GM23338 (cell line): ENCODE results near the gene CMIP. TPM values are rescaled to one million over a fixed set of nuclear protein-coding genes. Genes with fewer than 3 reads are reported as not detected.

Experiments used
- ATAC-seq: fragments of 200-7000 bp; cut with Tn5 transposase; 3 replicates; pipeline ENCODE4 v1.9.1; 2020
- DNase-seq: peaks from one replicate; pipeline ENCODE4 v3.0.0-alpha.2; 2015; ENCODE audit warnings: low spot score
- H2AFZ ChIP-seq: fragments of 200-600 bp; sonication (generic); 2 replicates; pipeline ENCODE4 v1.8.0; 2016; ENCODE audit warnings: antibody characterized with exemption, mild to moderate bottlenecking, moderate library complexity
- H3F3A ChIP-seq: fragments of 200-600 bp; sonication (generic); replicated peaks from 2 replicates; pipeline ENCODE4 v1.8.0; 2017; ENCODE audit warnings: antibody characterized with exemption, mixed run types, low read depth
- H3K27ac ChIP-seq: fragments of 200-600 bp; sonication (generic); 2 replicates; pipeline ENCODE4 v1.6.1; 2016; ENCODE audit warnings: low read depth
- H3K27me3 ChIP-seq: fragments of 200-600 bp; sonication (generic); 2 replicates; pipeline ENCODE4 v1.8.0; 2016; ENCODE audit warnings: mild to moderate bottlenecking, mixed run types, moderate library complexity; ENCODE audit not compliant: insufficient read depth
- H3K36me3 ChIP-seq: fragments of 200-600 bp; sonication (generic); 2 replicates; pipeline ENCODE4 v1.8.0; 2016; ENCODE audit warnings: mild to moderate bottlenecking; ENCODE audit not compliant: insufficient read depth
- H3K4me1 ChIP-seq: fragments of 200-600 bp; sonication (generic); 2 replicates; pipeline ENCODE4 v1.8.0; 2016; ENCODE audit warnings: mild to moderate bottlenecking, moderate library complexity; ENCODE audit not compliant: insufficient read depth
- H3K4me2 ChIP-seq: fragments of 200-600 bp; sonication (generic); 2 replicates; pipeline ENCODE4 v1.7.1; 2017; ENCODE audit warnings: mixed run types
- H3K4me3 ChIP-seq: fragments of 200-600 bp; sonication (generic); 2 replicates; pipeline ENCODE4 v1.6.1; 2016; ENCODE audit warnings: mixed run types
- H3K79me2 ChIP-seq: fragments of 200-600 bp; sonication (generic); replicated peaks from 2 replicates; pipeline ENCODE4 v1.8.0; 2017; ENCODE audit warnings: mild to moderate bottlenecking; ENCODE audit not compliant: insufficient read depth
- H3K9me2 ChIP-seq: fragments of 200-600 bp; sonication (generic); 2 replicates; pipeline ENCODE4 v1.8.0; 2017; ENCODE audit not compliant: insufficient read depth
- H4K20me1 ChIP-seq: fragments of 200-600 bp; sonication (generic); replicated peaks from 2 replicates; pipeline ENCODE4 v1.8.0; 2017; ENCODE audit warnings: mild to moderate bottlenecking; ENCODE audit not compliant: insufficient read depth
- H3K27ac Mint-ChIP-seq: 2 replicates; pipeline ENCODE4 v1.8.0; 2020; ENCODE audit warnings: inconsistent platforms, mild to moderate bottlenecking, moderate library complexity, mixed read lengths
- H3K27me3 Mint-ChIP-seq: 3 replicates; pipeline ENCODE4 v1.8.0; 2022; ENCODE audit warnings: low read depth, mild to moderate bottlenecking, moderate library complexity, mixed read lengths, inconsistent platforms; ENCODE audit not compliant: insufficient read depth, poor library complexity
- H3K36me3 Mint-ChIP-seq: 3 replicates; pipeline ENCODE4 v1.8.0; 2021; ENCODE audit warnings: low read depth, mild to moderate bottlenecking, inconsistent platforms, moderate library complexity, mixed read lengths
- H3K4me1 Mint-ChIP-seq: 3 replicates; pipeline ENCODE4 v1.8.0; 2020; ENCODE audit warnings: mild to moderate bottlenecking, inconsistent platforms, mixed read lengths
- H3K4me3 Mint-ChIP-seq: 3 replicates; pipeline ENCODE4 v1.8.0; 2021; ENCODE audit warnings: moderate library complexity, mild to moderate bottlenecking, inconsistent platforms, mixed read lengths
- H3K9me3 Mint-ChIP-seq: 3 replicates; pipeline ENCODE4 v1.8.0; 2020; ENCODE audit warnings: moderate library complexity, mild to moderate bottlenecking, inconsistent platforms, mixed read lengths
- CREB1 ChIP-seq: fragments of 250-450 bp; sonication (Bioruptor Pico); IDR thresholded peaks from 2 replicates; pipeline ENCODE4 v1.5.0; 2020; ENCODE audit warnings: low read depth, mild to moderate bottlenecking, moderate library complexity
- EZH2 ChIP-seq: fragments of 200-600 bp; sonication (generic); IDR thresholded peaks from one replicate; pipeline ENCODE4 v1.8.0; 2017; ENCODE audit warnings: antibody characterized with exemption, mild to moderate bottlenecking, low read depth; ENCODE audit not compliant: unreplicated experiment
- EZH2phosphoT487 ChIP-seq: fragments of 200-600 bp; sonication (generic); IDR thresholded peaks from one replicate; pipeline ENCODE4 v1.8.1; 2018; ENCODE audit warnings: antibody characterized with exemption; ENCODE audit not compliant: unreplicated experiment
- JUNB ChIP-seq: IDR thresholded peaks from one replicate; pipeline ENCODE4 v1.6.1; 2016; ENCODE audit warnings: antibody characterized with exemption; ENCODE audit not compliant: unreplicated experiment
- REST ChIP-seq: IDR thresholded peaks from one replicate; pipeline ENCODE4 v1.6.1; 2018; ENCODE audit warnings: antibody characterized with exemption; ENCODE audit not compliant: unreplicated experiment
- STAT1 ChIP-seq: IDR thresholded peaks from one replicate; pipeline ENCODE4 v1.6.1; 2016; ENCODE audit warnings: antibody characterized with exemption; ENCODE audit not compliant: unreplicated experiment
- ZNF114 ChIP-seq: fragments of 250-450 bp; sonication (Bioruptor Pico); IDR thresholded peaks from 2 replicates; pipeline ENCODE4 v1.5.0; 2020; ENCODE audit warnings: mild to moderate bottlenecking, moderate library complexity
- ZNF331 ChIP-seq: fragments of 250-450 bp; sonication (Bioruptor Pico); IDR thresholded peaks from 2 replicates; pipeline ENCODE4 v1.5.0; 2020; ENCODE audit warnings: low read depth, mild to moderate bottlenecking, moderate library complexity
- ZNF462 ChIP-seq: fragments of 250-450 bp; sonication (Bioruptor Pico); IDR thresholded peaks from 2 replicates; pipeline ENCODE4 v1.5.0; 2020; ENCODE audit warnings: mild to moderate bottlenecking, moderate library complexity
- polyA plus RNA-seq: library from polyadenylated mRNA; unstranded; fragments of >200 nt; fragmentation: Nextera tagmentation; extraction: Ambion mirVana; gene quantifications from 2 replicates; pipeline ENCODE4 v1.2.1, GENCODE V29; 2016
- total RNA-seq: library from RNA; depleted of rRNA; stranded (reverse); fragments of >200 nt; shearing (Covaris generic); gene quantifications from 2 replicates; pipeline ENCODE4 v1.2.3, GENCODE V29; 2014
- TF ChIP-seq, protein P1 (sequence below): IDR thresholded peaks from 2 replicates; pipeline ENCODE4 v1.6.1; 2016; ENCODE audit warnings: antibody characterized with exemption
- TF ChIP-seq, protein P2 (sequence below), 2 experiments: fragments of 200-600 bp in 1 of 2; sonication (generic) in 1 of 2; conservative IDR thresholded peaks; 2 replicates each; pipeline versions ENCODE4 v1.5.1 to v1.6.1; 2016 to 2017; ENCODE audit warnings: antibody characterized with exemption in 2 of 2, low read depth in 2 of 2, mild to moderate bottlenecking in 2 of 2, moderate library complexity in 1 of 2

CMIP gene
- total and polyA plus RNA-seq, 2 experiments from 2014 or later, result 9.5 to 62.3 TPM

DNA sequence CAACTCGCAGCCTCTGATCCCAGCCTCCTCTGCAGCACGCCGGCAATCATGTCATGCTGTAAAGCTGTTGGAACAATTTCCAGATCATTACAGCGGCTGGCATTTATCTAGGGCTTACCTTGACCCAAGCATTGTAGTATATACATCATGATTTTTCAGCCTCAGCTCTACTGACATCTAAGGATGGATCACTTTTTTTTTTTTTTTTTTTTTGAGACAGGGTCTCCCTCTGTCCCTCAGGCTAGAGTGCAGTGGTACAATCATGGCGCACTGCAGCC is 103.3 kb downstream of the CMIP start:
- Mint-ChIP-seq H3K36me3 (no peaks in the 10 kb centered on the region; the same call in 2 of the 3 replicates), H3K27ac (no peak overlapping the region), H3K9me3 (no peaks in the 10 kb centered on the region), H3K27me3 (peaks cover 11% of the 10 kb centered on the region), H3K4me1 (peaks cover 39% of the 10 kb centered on the region), H3K4me3 (no peak overlapping the region)
- ATAC-seq (no peak), DNase-seq (no peak)
- no peak for TF ChIP-seq EZH2phosphoT487
- Histone ChIP-seq H3K4me1 (peaks cover 9% of the 10 kb centered on the region), H3K27me3 (no peaks in the 10 kb centered on the region), H3K79me2 (peaks cover 92% of the 10 kb centered on the region), H3K36me3 (no peaks in the 10 kb centered on the region), H4K20me1 (peaks cover 60% of the 10 kb centered on the region), H3K27ac (no peak overlapping the region), H2AFZ (no peak overlapping the region), H3F3A (0 out of 2 replicates have a peak, but pooled peaks cover under 1% of the 10 kb centered on the region), H3K4me3 (no peak overlapping the region), H3K4me2 (no peak overlapping the region), H3K9me2 (no peaks in the 10 kb centered on the region)

- Histone ChIP-seq H3K36me3 (no peaks in the 10 kb centered on the region), H3K79me2 (peaks cover 90% of the 10 kb centered on the region), H4K20me1 (peaks cover 64% of the 10 kb centered on the region), H3K4me2 (no peak overlapping the region), H3K9me2 (no peaks in the 10 kb centered on the region), H3K27me3 (no peaks in the 10 kb centered on the region), H3F3A (no peaks in the 10 kb centered on the region), H3K4me1 (peaks cover 9% of the 10 kb centered on the region), H3K4me3 (no peak overlapping the region), H3K27ac (no peak overlapping the region), H2AFZ (no peak overlapping the region)
- Mint-ChIP-seq H3K27me3 (peaks cover 11% of the 10 kb centered on the region), H3K4me3 (no peak overlapping the region), H3K36me3 (no peaks in the 10 kb centered on the region; the same call in 2 of the 3 replicates), H3K27ac (no peak overlapping the region), H3K9me3 (no peaks in the 10 kb centered on the region), H3K4me1 (peaks cover 42% of the 10 kb centered on the region)
- ATAC-seq (no peak), DNase-seq (no peak)
- TF ChIP-seq EZH2phosphoT487 (no peak), ZNF331 (CRISPR knock-in tag) (no peak), ZNF462 (no peak), REST (no peak), STAT1 (no peak), CREB1 (CRISPR knock-in tag) (no peak), EZH2 (no peak), JUNB (no peak), ZNF114 (CRISPR knock-in tag) (no peak)
- TF ChIP-seq, protein P1, sequence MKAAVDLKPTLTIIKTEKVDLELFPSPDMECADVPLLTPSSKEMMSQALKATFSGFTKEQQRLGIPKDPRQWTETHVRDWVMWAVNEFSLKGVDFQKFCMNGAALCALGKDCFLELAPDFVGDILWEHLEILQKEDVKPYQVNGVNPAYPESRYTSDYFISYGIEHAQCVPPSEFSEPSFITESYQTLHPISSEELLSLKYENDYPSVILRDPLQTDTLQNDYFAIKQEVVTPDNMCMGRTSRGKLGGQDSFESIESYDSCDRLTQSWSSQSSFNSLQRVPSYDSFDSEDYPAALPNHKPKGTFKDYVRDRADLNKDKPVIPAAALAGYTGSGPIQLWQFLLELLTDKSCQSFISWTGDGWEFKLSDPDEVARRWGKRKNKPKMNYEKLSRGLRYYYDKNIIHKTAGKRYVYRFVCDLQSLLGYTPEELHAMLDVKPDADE, result no peak
- TF ChIP-seq, protein P2, sequence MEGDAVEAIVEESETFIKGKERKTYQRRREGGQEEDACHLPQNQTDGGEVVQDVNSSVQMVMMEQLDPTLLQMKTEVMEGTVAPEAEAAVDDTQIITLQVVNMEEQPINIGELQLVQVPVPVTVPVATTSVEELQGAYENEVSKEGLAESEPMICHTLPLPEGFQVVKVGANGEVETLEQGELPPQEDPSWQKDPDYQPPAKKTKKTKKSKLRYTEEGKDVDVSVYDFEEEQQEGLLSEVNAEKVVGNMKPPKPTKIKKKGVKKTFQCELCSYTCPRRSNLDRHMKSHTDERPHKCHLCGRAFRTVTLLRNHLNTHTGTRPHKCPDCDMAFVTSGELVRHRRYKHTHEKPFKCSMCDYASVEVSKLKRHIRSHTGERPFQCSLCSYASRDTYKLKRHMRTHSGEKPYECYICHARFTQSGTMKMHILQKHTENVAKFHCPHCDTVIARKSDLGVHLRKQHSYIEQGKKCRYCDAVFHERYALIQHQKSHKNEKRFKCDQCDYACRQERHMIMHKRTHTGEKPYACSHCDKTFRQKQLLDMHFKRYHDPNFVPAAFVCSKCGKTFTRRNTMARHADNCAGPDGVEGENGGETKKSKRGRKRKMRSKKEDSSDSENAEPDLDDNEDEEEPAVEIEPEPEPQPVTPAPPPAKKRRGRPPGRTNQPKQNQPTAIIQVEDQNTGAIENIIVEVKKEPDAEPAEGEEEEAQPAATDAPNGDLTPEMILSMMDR (conservative IDR thresholded peaks at IDR 0.05; ENCODE audit: low read depth in 2 of 2), result no peak
Observed at GRCh38 chr16:81548551-81548875, 103.9 kb downstream of the CMIP start.
